Activated T-helper 2 cell treated with anti-CD3 and anti-CD28 coated beads, Interferon-gamma antibody, Interleukin-2, Interleukin-4, amounts not matched to agents 10 μg/mL and 5 μg/mL and 100 μg/mL, durations not matched to agents 14 hours and 24 hours and 36 hours (primary cell): ENCODE results near the gene CC2D1B. TPM values are rescaled to one million over a fixed set of nuclear protein-coding genes. Genes with fewer than 3 reads are reported as not detected.
"Not testable (repeated sequence)": the region's sequence is repeated elsewhere in the genome, so short reads cannot be mapped to it uniquely, and the experiment has no call there.

Experiments
- DNase-seq: peaks from one replicate; pipeline ENCODE4 v3.0.0; 2021; ENCODE audit warnings: low spot score
- H3K27ac Mint-ChIP-seq: one replicate; pipeline ENCODE4 v1.8.0; 2021; ENCODE audit warnings: mixed read lengths
- H3K27me3 Mint-ChIP-seq: one replicate; pipeline ENCODE4 v1.8.0; 2021; ENCODE audit warnings: low read depth, mixed read lengths
- H3K36me3 Mint-ChIP-seq: one replicate; pipeline ENCODE4 v1.8.0; 2021; ENCODE audit warnings: low read depth, mixed read lengths
- H3K4me1 Mint-ChIP-seq: one replicate; pipeline ENCODE4 v1.8.0; 2021; ENCODE audit warnings: low read depth, mixed read lengths
- H3K4me3 Mint-ChIP-seq: one replicate; pipeline ENCODE4 v1.8.0; 2021; ENCODE audit warnings: low read depth, mild to moderate bottlenecking, moderate library complexity, mixed read lengths
- H3K9me3 Mint-ChIP-seq: one replicate; pipeline ENCODE4 v1.8.0; 2021; ENCODE audit warnings: mixed read lengths
- intact Hi-C: fragments of 100-400 bp; cut with micrococcal nuclease; formaldehyde crosslinking; loops from one replicate; pipeline ENCODE4 v1.15.1; 2023
- total RNA-seq: library from RNA; stranded (reverse); gene quantifications from 2 replicates; pipeline ENCODE4 v1.2.3, GENCODE V29; 2022

CC2D1B gene
- total RNA-seq, 1 donor from 2014 or later: 38.1 TPM

GRCh38 chr1:52369851-52370250, 3.8 kb upstream of the CC2D1B start:
- not testable (repeated sequence) for H3K27me3 Mint-ChIP-seq, H3K27ac Mint-ChIP-seq, DNase-seq, H3K4me3 Mint-ChIP-seq, H3K9me3 Mint-ChIP-seq
- intact Hi-C loops: loop anchor here (5.0 to 10.0 kb wide), 3 partner anchors 225 to 327 kb away; partner anchors contain the start of genes BTF3L4, COA7, TXNDC12 and ZFYVE9
- H3K36me3 Mint-ChIP-seq: peaks cover 41% of the 10 kb centered on the region
- peaks cover 19% of the 10 kb centered on the region for H3K4me1 Mint-ChIP-seq

GRCh38 chr1:52368383-52369172, 2.6 kb upstream of the CC2D1B start:
- H3K27me3 Mint-ChIP-seq: no peaks in the 10 kb centered on the region
- H3K36me3 Mint-ChIP-seq: peaks cover 37% of the 10 kb centered on the region
- peaks cover 27% of the 10 kb centered on the region for H3K4me1 Mint-ChIP-seq
- intact Hi-C loops: loop anchor here (5.0 to 10.0 kb wide), 3 partner anchors 224 to 329 kb away; partner anchors contain the start of genes BTF3L4, COA7, TXNDC12 and ZFYVE9
- no peaks in the 10 kb centered on the region for H3K9me3 Mint-ChIP-seq
- peak; percentile 66 for DNase-seq
- no peak overlapping the region for H3K27ac Mint-ChIP-seq
- peak overlapping the region; percentile 55 for H3K4me3 Mint-ChIP-seq

- Mint-ChIP-seq H3K9me3 (no peaks in the 10 kb centered on the region), H3K36me3 (peaks cover 33% of the 10 kb centered on the region), H3K4me3 (peak overlapping the region; percentile 41), H3K27ac (no peak overlapping the region), H3K27me3 (no peaks in the 10 kb centered on the region), H3K4me1 (peaks cover 31% of the 10 kb centered on the region)
- DNase-seq: no peak
- intact Hi-C loops: loop anchor here (1.0 to 10.0 kb wide), 5 partner anchors 38 to 330 kb away; partner anchors contain the start of genes BTF3L4, COA7, ORC1 and PRPF38A
Measured at GRCh38 chr1:52367272-52367671, 1.3 kb upstream of the CC2D1B start.

GRCh38 chr1:52366517-52366827, 467 bp upstream of the CC2D1B start:
- H3K27ac Mint-ChIP-seq: peak overlapping the region; percentile 60
- H3K4me1 Mint-ChIP-seq: peaks cover 34% of the 10 kb centered on the region
- H3K4me3 Mint-ChIP-seq: peak overlapping the region; percentile 74
- no peaks in the 10 kb centered on the region for H3K27me3 Mint-ChIP-seq
- intact Hi-C loops: loop anchor here (2.0 to 10.0 kb wide), 4 partner anchors 38 to 331 kb away; partner anchors contain the start of genes BTF3L4, COA7, ORC1 and PRPF38A
- no peaks in the 10 kb centered on the region for H3K9me3 Mint-ChIP-seq
- DNase-seq: no peak
- H3K36me3 Mint-ChIP-seq: peaks cover 38% of the 10 kb centered on the region

GRCh38 chr1:52365071-52365745, 797 bp downstream of the CC2D1B start:
- H3K9me3 Mint-ChIP-seq: no peaks in the 10 kb centered on the region
- DNase-seq: no peak
- H3K36me3 Mint-ChIP-seq: peaks cover 45% of the 10 kb centered on the region
- intact Hi-C loops: loop anchor here (5.0 to 10.0 kb wide), 3 partner anchors 220 to 332 kb away; partner anchors contain the start of genes BTF3L4, COA7, TXNDC12 and ZFYVE9
- no peaks in the 10 kb centered on the region for H3K27me3 Mint-ChIP-seq
- H3K4me3 Mint-ChIP-seq: peak overlapping the region; percentile 94
- H3K27ac Mint-ChIP-seq: peak overlapping the region; percentile 93
- peaks cover 34% of the 10 kb centered on the region for H3K4me1 Mint-ChIP-seq

- no peaks in the 10 kb centered on the region for H3K27me3 Mint-ChIP-seq
- H3K36me3 Mint-ChIP-seq: peaks cover 50% of the 10 kb centered on the region
- no peaks in the 10 kb centered on the region for H3K9me3 Mint-ChIP-seq
- H3K4me3 Mint-ChIP-seq: peak overlapping the region; percentile 94
- intact Hi-C loops: loop anchor here (10.0 kb wide), 1 partner anchor 220 kb away; the partner anchor contains the start of gene ZFYVE9
- peak overlapping the region; percentile 67 for H3K27ac Mint-ChIP-seq
- peaks cover 34% of the 10 kb centered on the region for H3K4me1 Mint-ChIP-seq
- DNase-seq: no peak
Measured at GRCh38 chr1:52364235-52364839, 1.7 kb downstream of the CC2D1B start.

GRCh38 chr1:52360595-52360968, 5.4 kb downstream of the CC2D1B start:
- no peaks in the 10 kb centered on the region for H3K27me3 Mint-ChIP-seq
- no peak for DNase-seq
- no peak overlapping the region for H3K4me3 Mint-ChIP-seq
- no peaks in the 10 kb centered on the region for H3K9me3 Mint-ChIP-seq
- H3K36me3 Mint-ChIP-seq: peaks cover 84% of the 10 kb centered on the region
- H3K4me1 Mint-ChIP-seq: peaks cover 19% of the 10 kb centered on the region
- no peak overlapping the region for H3K27ac Mint-ChIP-seq
- intact Hi-C loops: loop anchor here (10.0 kb wide), 1 partner anchor 216 kb away; the partner anchor contains the start of gene ZFYVE9

- Mint-ChIP-seq H3K36me3 (peaks cover 85% of the 10 kb centered on the region), H3K4me3 (no peak overlapping the region), H3K27me3 (no peaks in the 10 kb centered on the region), H3K4me1 (peaks cover 16% of the 10 kb centered on the region), H3K27ac (no peak overlapping the region), H3K9me3 (no peaks in the 10 kb centered on the region)
- no peak for DNase-seq
- intact Hi-C loops: loop anchor here (10.0 kb wide), 1 partner anchor 215 kb away; the partner anchor contains the start of gene ZFYVE9
Measured at GRCh38 chr1:52359676-52360594, 6.1 kb downstream of the CC2D1B start.

GRCh38 chr1:52358851-52359497, 7.0 kb downstream of the CC2D1B start:
- DNase-seq: no peak
- intact Hi-C loops: no loop called here
- H3K4me1 Mint-ChIP-seq: peaks cover 8% of the 10 kb centered on the region
- H3K27ac Mint-ChIP-seq: no peak overlapping the region
- H3K36me3 Mint-ChIP-seq: peaks cover 88% of the 10 kb centered on the region
- H3K4me3 Mint-ChIP-seq: no peak overlapping the region
- no peaks in the 10 kb centered on the region for H3K27me3 Mint-ChIP-seq
- H3K9me3 Mint-ChIP-seq: no peaks in the 10 kb centered on the region

GRCh38 chr1:52357397-52357796, 8.6 kb downstream of the CC2D1B start:
- H3K27ac Mint-ChIP-seq: no peak overlapping the region
- no peaks in the 10 kb centered on the region for H3K27me3 Mint-ChIP-seq
- peaks cover 2% of the 10 kb centered on the region for H3K4me1 Mint-ChIP-seq
- intact Hi-C loops: no loop called here
- peaks cover 93% of the 10 kb centered on the region for H3K36me3 Mint-ChIP-seq
- no peak overlapping the region for H3K4me3 Mint-ChIP-seq
- no peak for DNase-seq
- H3K9me3 Mint-ChIP-seq: no peaks in the 10 kb centered on the region

- H3K36me3 Mint-ChIP-seq: peaks cover 88% of the 10 kb centered on the region
- no peaks in the 10 kb centered on the region for H3K27me3 Mint-ChIP-seq
- peaks cover 2% of the 10 kb centered on the region for H3K4me1 Mint-ChIP-seq
- intact Hi-C loops: no loop called here
- H3K9me3 Mint-ChIP-seq: no peaks in the 10 kb centered on the region
- no peak overlapping the region for H3K4me3 Mint-ChIP-seq
- DNase-seq: no peak
- H3K27ac Mint-ChIP-seq: no peak overlapping the region
Measured at GRCh38 chr1:52356818-52357355, 9.1 kb downstream of the CC2D1B start.
